ENCODE measurements around the gene VIPR1. TPM values are rescaled to one million over a fixed set of nuclear protein-coding genes. Genes with fewer than 3 reads are reported as not detected.

Gene VIPR1
- 10 to 100 TPM; 60.7 to 82.5 TPM for total RNA-seq
- polyA plus RNA-seq (ENCODE audit: insufficient read length in 6 of 6), result 10 to 100 TPM in 2 of 6 donors, 1 to 10 TPM in 4; 7.8 to 18.8 (median 9.4) TPM
- long read RNA-seq, donor 1, partial matches to known transcripts, result 0 of 2 reads
- long read RNA-seq, donor 1, other reads (novel, unspliced or antisense), result 0 of 2 reads
- long read RNA-seq, donor 2, partial matches to known transcripts, result 0 of 2 reads
- long read RNA-seq, donor 2, other reads (novel, unspliced or antisense), result 0 of 2 reads
- long read RNA-seq, donor 3, result 0 reads
- long read RNA-seq, donor 4, transcript VIPR1-201 (13 exons, 2,773 nt), result major isoform, 7 of 15 reads
- long read RNA-seq, donor 4, partial matches to known transcripts, result 0 of 15 reads
- long read RNA-seq, donor 4, other reads (novel, unspliced or antisense), result 6 of 15 reads
- long read RNA-seq, donor 5, partial matches to known transcripts, result 0 of 2 reads
- long read RNA-seq, donor 5, other reads (novel, unspliced or antisense), result 0 of 2 reads
- long read RNA-seq, donor 6, result 0 reads
- long read RNA-seq, donor 7, result 0 reads
- long read RNA-seq, donor 8, result 0 reads
- long read RNA-seq, donor 9, result 0 reads
- long read RNA-seq, donor 10, partial matches to known transcripts, result 1 of 10 reads
- long read RNA-seq, donor 10, other reads (novel, unspliced or antisense), result 6 of 10 reads
- long read RNA-seq, donor 11, result 0 reads
- long read RNA-seq, donor 12, result 0 reads

DNA sequence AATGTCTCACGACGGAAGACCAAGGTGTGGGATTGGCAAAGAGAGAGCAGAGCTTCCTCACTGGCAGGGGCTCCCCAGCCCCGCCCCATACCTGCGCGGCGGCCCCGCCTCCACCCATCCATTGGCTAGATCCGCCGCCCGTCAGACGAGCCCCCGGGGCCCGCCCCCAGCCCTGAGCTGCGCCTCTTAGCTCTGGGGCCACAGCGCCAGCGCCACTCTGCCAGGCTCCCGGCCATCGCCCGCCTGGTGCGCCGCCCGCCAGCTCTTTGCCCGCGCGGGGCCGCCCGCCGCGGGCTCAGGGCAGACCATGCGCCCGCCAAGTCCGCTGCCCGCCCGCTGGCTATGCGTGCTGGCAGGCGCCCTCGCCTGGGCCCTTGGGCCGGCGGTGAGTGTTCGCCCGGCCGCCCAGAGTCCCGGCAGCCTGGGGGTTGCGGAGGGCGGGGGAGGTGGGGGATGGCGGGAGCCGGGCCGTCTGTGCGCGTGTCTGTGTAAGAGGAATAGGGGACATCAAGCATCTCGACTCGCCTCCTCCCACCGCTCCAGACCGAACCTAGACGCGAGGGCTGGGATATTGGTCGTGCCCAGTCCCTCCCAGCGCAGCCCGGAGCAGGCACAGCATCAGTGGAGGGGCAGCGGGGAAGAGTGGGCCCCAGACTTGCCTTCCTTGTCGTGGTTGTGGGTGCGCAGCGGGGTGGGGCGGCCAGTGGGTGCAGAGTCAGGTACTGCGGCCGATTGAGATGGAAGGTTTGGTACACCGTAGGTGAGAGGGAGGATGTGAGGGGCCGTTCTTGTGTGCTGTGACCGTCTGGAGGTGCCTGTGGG is at the start of gene VIPR1:
Gene VIPR1 (plus strand): TSS at position 215 of the 822 bp plus-strand sequence. CDS start 93 bp downstream, at position 308.
- peaks cover 7 to 35% of the 10 kb centered on the region in 2 donors for H3K4me1 ChIP-seq
- peak; percentile 97 for ATAC-seq
- peak; percentile 49 to 95 (median 86) for DNase-seq
- peak within 1 kb of the TSS; percentile 47 to 56 for H3K27ac ChIP-seq
- no peaks in the 10 kb centered on the region for H3K9me3 ChIP-seq
- intact Hi-C loops (cut with DNase I), result no loop called here
- no peak for TF ChIP-seq CTCF (IDR thresholded peaks at IDR 0.05)
- H3K27me3 ChIP-seq, result peaks cover 8 to 49% of the 10 kb centered on the region in 2 donors
- peak within 1 kb of the TSS; percentile 47 to 49 for H3K4me3 ChIP-seq
- no peaks in the 10 kb centered on the region for H3K36me3 ChIP-seq

DNA sequence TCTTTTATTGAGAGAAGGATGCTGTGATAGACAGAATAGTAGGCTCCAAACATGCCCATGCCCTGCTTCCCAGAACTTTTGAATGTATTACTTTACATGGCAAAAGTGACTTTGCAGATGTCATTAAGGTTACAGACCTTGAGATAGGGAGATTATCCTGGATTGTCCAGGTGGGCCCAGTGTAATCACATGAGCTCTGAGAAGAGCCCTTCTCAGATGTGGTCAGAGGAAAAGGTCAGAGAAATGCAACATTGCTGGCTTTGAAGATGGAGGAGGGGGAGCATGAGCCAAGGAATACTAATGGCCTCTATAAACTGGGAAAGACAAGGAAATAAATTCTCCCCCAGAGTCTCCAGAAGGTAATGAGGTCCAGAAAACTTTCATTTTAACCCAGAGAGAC is 46.2 kb upstream of the VIPR1 start:
- ATAC-seq, result no peak
- H3K9me3 ChIP-seq, result no peaks in the 10 kb centered on the region
- no peak overlapping the region for H3K27ac ChIP-seq
- H3K4me1 ChIP-seq, result peaks cover 0 to 5% of the 10 kb centered on the region in 2 donors
- no peak overlapping the region for H3K4me3 ChIP-seq
- no peak for TF ChIP-seq CTCF (IDR thresholded peaks at IDR 0.05)
- intact Hi-C loops (cut with DNase I), result no loop called here
- H3K36me3 ChIP-seq, result no peaks in the 10 kb centered on the region
- no peak for DNase-seq
- no peaks in the 10 kb centered on the region for H3K27me3 ChIP-seq

DNA sequence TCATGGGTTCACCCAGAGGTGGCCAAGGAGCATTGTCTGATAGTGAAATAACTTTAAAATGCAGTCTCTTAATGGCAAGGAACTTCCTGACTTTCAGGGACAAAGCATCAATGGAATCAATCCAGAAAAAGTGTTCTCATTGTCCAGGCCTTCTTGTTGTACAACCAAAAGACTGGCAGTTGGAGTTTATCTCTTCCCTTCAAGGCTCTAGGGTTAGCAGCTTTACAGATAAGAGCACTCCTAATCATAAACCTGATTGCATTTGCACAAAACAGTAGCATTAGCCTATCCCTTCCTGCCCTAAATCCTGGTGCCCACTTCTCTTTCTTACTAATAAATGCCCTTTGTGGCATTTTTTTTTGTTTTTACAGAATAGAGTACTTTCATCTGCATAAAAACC is 43.3 kb upstream of the VIPR1 start:
- Histone ChIP-seq H3K36me3 (no peaks in the 10 kb centered on the region), H3K27ac (no peak overlapping the region), H3K27me3 (no peaks in the 10 kb centered on the region), H3K4me1 (no peaks in the 10 kb centered on the region), H3K9me3 (no peaks in the 10 kb centered on the region), H3K4me3 (no peak overlapping the region)
- no peak for DNase-seq
- ATAC-seq, result no peak
- intact Hi-C loops (cut with DNase I), result no loop called here
- TF ChIP-seq CTCF (IDR thresholded peaks at IDR 0.05), result no peak

DNA sequence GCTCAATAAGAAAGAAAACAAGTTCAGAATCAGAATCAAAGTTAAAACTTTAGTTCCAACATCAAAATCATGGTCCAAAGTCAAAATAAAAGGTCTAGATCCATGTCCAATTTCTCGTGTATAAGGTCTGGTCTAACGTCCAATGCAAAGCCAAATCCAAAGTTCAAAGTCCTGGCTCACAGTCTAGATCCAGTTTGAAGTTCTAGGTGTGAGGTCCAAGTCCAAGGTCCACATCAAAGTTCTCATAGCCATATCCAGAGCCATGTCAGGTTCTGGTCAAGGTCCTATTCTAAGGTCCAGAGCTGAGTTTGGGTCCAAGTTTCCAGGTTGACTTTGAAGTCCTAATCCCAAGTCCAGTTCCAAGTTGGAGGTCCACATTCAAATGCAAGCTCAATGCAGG is 40.7 kb upstream of the VIPR1 start:
- DNase-seq (no peak), ATAC-seq (no peak)
- intact Hi-C loops (cut with DNase I), result no loop called here
- Histone ChIP-seq H3K4me1 (no peaks in the 10 kb centered on the region), H3K27ac (no peak overlapping the region), H3K27me3 (no peaks in the 10 kb centered on the region), H3K36me3 (no peaks in the 10 kb centered on the region), H3K9me3 (no peaks in the 10 kb centered on the region), H3K4me3 (no peak overlapping the region)
- TF ChIP-seq CTCF (IDR thresholded peaks at IDR 0.05), result no peak

Measured in left lung (tissue), 14 donors.